Measurements from ENCODE around the gene CDC37L1.
"Not testable (repeated sequence)": the region's sequence is repeated elsewhere in the genome, so short reads cannot be mapped to it uniquely, and the experiment has no call there.

Gene CDC37L1

GRCh38 chr9:4642351-4642750 is 37.0 kb upstream of the CDC37L1 start:
- H3K4me3 ChIP-seq (ENCODE audit: low read depth in 1 of 2, low read length in 1 of 2), result no peak overlapping the region
- H3K36me3 ChIP-seq, result no peaks in the 10 kb centered on the region
- H3K27ac ChIP-seq, result no peak overlapping the region
- peaks cover 9% of the 10 kb centered on the region for H3K27me3 ChIP-seq
- no peaks in the 10 kb centered on the region for H3K9me3 ChIP-seq
- TF ChIP-seq CTCF (IDR thresholded peaks at IDR 0.05), result no peak
- H3K4me1 ChIP-seq (ENCODE audit: control insufficient read depth in 1 of 2, insufficient read depth in 1 of 2, low read depth in 1 of 2, low read length in 1 of 2), result no peaks in the 10 kb centered on the region

DNA sequence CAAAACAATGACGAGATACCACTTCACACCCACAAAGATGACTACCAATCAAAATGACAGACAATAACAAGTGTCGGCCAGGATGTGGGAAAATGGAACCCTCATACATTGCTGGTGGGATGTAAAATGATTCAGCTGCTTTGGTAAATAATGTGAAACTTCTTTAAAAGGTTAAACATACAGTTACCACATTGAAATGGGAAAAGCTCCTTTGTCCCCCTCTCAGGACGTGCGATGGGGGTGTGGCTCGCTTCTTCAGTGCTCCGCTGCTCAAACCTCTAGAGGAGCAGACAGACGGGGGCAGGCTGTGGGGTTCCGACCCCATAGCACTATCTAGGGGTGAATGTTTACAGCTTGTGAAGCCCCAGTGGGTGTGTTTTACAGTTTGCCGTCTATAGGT is 25.3 kb upstream of the CDC37L1 start:
- no peaks in the 10 kb centered on the region for H3K9me3 ChIP-seq
- TF ChIP-seq CTCF (IDR thresholded peaks at IDR 0.05), result no peak
- no peak overlapping the region for H3K27ac ChIP-seq
- H3K36me3 ChIP-seq, result no peaks in the 10 kb centered on the region
- no peak overlapping the region for H3K4me3 ChIP-seq (ENCODE audit: low read depth in 1 of 2, low read length in 1 of 2)
- no peaks in the 10 kb centered on the region for H3K4me1 ChIP-seq (ENCODE audit: control insufficient read depth in 1 of 2, insufficient read depth in 1 of 2, low read depth in 1 of 2, low read length in 1 of 2)
- peaks cover 70% of the 10 kb centered on the region for H3K27me3 ChIP-seq

DNA sequence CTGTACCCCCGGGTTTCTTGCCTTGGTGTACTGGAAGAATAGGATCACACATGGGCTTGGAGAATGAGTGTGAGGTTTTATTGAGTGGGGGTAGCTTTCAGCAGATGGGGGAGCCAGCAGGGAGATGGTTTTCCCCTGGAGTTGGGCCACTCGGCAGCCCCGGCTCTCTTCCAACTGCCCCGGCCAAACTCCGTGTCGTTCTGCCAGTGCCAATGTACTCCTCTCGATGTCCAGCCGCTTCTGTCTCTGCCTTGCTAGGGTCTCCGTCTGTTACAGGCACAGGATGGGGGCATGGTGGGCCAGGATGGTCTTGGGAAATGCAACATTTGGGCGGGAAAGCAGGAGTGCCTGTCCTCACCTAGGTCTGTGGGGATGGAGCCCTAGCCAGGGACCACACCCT is 24.8 kb upstream of the CDC37L1 start:
- TF ChIP-seq CTCF (IDR thresholded peaks at IDR 0.05), result no peak
- H3K27ac ChIP-seq, result no peak overlapping the region
- H3K9me3 ChIP-seq, result no peaks in the 10 kb centered on the region
- H3K4me1 ChIP-seq (ENCODE audit: control insufficient read depth in 1 of 2, insufficient read depth in 1 of 2, low read depth in 1 of 2, low read length in 1 of 2), result no peaks in the 10 kb centered on the region
- no peak overlapping the region for H3K4me3 ChIP-seq (ENCODE audit: low read depth in 1 of 2, low read length in 1 of 2)
- no peaks in the 10 kb centered on the region for H3K36me3 ChIP-seq
- H3K27me3 ChIP-seq, result peaks cover 69% of the 10 kb centered on the region

DNA sequence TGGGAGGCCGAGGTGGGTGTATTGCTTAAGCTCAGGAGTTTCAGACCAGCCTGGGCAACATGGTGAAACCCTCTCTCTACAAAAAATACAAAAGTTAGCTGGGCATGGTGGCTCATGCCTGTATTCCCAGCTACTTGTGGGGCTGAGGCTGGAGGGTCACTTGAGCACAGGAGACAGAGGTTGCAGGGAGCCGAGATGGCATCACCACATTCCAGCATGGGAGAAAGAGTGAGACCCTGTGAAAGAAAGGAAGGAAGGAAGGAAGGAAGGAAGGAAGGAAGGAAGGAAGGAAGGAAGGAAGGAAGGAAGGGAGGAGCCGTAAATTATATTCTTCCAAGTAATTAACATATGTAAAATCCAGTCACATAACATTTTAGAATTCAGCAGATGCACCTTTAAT is 23.2 kb upstream of the CDC37L1 start:
- peaks cover 71% of the 10 kb centered on the region for H3K27me3 ChIP-seq
- not testable (repeated sequence) for H3K9me3 ChIP-seq; H3K36me3 ChIP-seq; H3K27ac ChIP-seq; H3K4me3 ChIP-seq (ENCODE audit: low read depth in 1 of 2, low read length in 1 of 2); H3K4me1 ChIP-seq (ENCODE audit: control insufficient read depth in 1 of 2, insufficient read depth in 1 of 2, low read depth in 1 of 2, low read length in 1 of 2)

GRCh38 chr9:4656621-4657020 is 22.7 kb upstream of the CDC37L1 start:
- H3K9me3 ChIP-seq, result no peaks in the 10 kb centered on the region

More at GRCh38 chr9:4656621-4657020, 22.7 kb upstream of the CDC37L1 start:
- H3K36me3 ChIP-seq, result no peaks in the 10 kb centered on the region
- no peak overlapping the region for H3K27ac ChIP-seq
- peaks cover 3% of the 10 kb centered on the region in 2 experiments for H3K4me1 ChIP-seq (ENCODE audit: control insufficient read depth in 1 of 2, insufficient read depth in 1 of 2, low read depth in 1 of 2, low read length in 1 of 2)
- H3K27me3 ChIP-seq, result peaks cover 75% of the 10 kb centered on the region
- no peak overlapping the region for H3K4me3 ChIP-seq (ENCODE audit: low read depth in 1 of 2, low read length in 1 of 2)
- TF ChIP-seq CTCF (IDR thresholded peaks at IDR 0.05), result no peak
